ENCODE data around the gene LYPD6B. TPM values are rescaled to one million over a fixed set of nuclear protein-coding genes. Genes with fewer than 3 reads are reported as not detected.

Gene LYPD6B
- total RNA-seq, 4 donors from 2014 or later: 0.49 to 0.54 TPM; not detected in 2

DNA sequence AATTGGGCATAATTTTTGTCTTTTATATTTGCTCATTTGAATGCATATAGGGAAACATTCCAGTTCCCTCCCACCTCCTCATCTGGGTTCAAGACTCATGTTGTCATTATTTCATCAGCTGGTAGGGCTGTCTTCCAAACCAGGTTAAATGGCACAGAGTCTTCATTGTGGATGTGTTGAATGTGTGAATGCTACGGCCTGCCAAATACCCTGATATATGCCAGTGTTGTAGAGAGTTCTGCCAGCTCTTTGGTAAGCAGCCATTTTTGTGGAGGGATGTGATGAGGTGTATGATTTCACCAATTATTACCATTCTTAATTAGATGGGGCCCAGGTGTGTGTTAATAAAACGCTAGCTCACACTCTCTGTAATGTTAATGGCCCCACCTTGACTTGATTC, 121.7 kb downstream of the LYPD6B start:
- no peaks in the 10 kb centered on the region for H3K4me1 ChIP-seq
- H3K4me3 ChIP-seq: no peak overlapping the region
- H3K36me3 ChIP-seq: no peaks in the 10 kb centered on the region
- peaks cover 0 to 12% (median 0%) of the 10 kb centered on the region in 3 donors for H3K9me3 ChIP-seq
- 77 to 100% methylated on average over 1 to 2 of the region's 2 CpGs for WGBS, 2 donors (ENCODE audit: low coverage in 1 of 2)
- ATAC-seq: no peak
- no peak for TF ChIP-seq EP300 (IDR thresholded peaks at IDR 0.05)
- no peak for TF ChIP-seq POLR2AphosphoS5 (IDR thresholded peaks at IDR 0.05)
- TF ChIP-seq, protein P1, sequence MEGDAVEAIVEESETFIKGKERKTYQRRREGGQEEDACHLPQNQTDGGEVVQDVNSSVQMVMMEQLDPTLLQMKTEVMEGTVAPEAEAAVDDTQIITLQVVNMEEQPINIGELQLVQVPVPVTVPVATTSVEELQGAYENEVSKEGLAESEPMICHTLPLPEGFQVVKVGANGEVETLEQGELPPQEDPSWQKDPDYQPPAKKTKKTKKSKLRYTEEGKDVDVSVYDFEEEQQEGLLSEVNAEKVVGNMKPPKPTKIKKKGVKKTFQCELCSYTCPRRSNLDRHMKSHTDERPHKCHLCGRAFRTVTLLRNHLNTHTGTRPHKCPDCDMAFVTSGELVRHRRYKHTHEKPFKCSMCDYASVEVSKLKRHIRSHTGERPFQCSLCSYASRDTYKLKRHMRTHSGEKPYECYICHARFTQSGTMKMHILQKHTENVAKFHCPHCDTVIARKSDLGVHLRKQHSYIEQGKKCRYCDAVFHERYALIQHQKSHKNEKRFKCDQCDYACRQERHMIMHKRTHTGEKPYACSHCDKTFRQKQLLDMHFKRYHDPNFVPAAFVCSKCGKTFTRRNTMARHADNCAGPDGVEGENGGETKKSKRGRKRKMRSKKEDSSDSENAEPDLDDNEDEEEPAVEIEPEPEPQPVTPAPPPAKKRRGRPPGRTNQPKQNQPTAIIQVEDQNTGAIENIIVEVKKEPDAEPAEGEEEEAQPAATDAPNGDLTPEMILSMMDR (IDR thresholded peaks at IDR 0.05): no peak
- no peak for TF ChIP-seq POLR2A (IDR thresholded peaks at IDR 0.05)
- H3K27me3 ChIP-seq: no peaks in the 10 kb centered on the region
- no peak overlapping the region for H3K27ac ChIP-seq

DNA sequence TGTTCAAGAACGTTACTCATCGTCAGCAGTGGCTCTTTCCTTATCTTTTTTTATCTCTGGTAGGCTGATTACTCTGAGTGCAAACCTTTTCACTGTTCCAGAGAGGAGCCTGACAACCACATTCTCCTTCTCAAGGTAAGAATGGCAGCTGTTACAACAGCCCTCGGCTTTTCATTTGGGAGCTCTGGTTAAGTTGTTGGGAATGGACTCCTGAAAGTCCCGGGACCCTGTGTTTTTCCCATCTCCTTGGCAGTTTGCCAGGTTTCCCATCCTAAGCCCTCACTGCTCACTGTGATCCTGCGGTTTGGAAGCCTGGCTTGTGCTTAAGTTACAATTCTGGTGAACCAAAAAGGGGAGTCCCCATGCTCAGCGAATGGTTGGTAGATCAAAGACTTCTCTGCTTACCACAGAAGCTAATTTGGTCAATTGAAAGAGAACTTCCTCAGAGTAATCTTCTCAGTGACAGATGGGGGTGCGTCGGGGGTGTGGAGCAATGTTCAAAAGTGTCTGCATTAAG, 122.3 kb downstream of the LYPD6B start:
- no peak overlapping the region for H3K27ac ChIP-seq
- H3K27me3 ChIP-seq: no peaks in the 10 kb centered on the region
- no peak for ATAC-seq
- peaks cover 0 to 16% (median 0%) of the 10 kb centered on the region in 3 donors for H3K9me3 ChIP-seq
- TF ChIP-seq, protein P1 (IDR thresholded peaks at IDR 0.05): no peak
- TF ChIP-seq POLR2AphosphoS5 (IDR thresholded peaks at IDR 0.05) (no peak), EP300 (IDR thresholded peaks at IDR 0.05) (no peak), POLR2A (IDR thresholded peaks at IDR 0.05) (no peak)
- 53 to 87% methylated on average over 4 to 6 of the region's 8 CpGs for WGBS, 2 donors (ENCODE audit: low coverage in 1 of 2)
- H3K4me1 ChIP-seq: no peaks in the 10 kb centered on the region
- no peak overlapping the region for H3K4me3 ChIP-seq
- H3K36me3 ChIP-seq: no peaks in the 10 kb centered on the region

DNA sequence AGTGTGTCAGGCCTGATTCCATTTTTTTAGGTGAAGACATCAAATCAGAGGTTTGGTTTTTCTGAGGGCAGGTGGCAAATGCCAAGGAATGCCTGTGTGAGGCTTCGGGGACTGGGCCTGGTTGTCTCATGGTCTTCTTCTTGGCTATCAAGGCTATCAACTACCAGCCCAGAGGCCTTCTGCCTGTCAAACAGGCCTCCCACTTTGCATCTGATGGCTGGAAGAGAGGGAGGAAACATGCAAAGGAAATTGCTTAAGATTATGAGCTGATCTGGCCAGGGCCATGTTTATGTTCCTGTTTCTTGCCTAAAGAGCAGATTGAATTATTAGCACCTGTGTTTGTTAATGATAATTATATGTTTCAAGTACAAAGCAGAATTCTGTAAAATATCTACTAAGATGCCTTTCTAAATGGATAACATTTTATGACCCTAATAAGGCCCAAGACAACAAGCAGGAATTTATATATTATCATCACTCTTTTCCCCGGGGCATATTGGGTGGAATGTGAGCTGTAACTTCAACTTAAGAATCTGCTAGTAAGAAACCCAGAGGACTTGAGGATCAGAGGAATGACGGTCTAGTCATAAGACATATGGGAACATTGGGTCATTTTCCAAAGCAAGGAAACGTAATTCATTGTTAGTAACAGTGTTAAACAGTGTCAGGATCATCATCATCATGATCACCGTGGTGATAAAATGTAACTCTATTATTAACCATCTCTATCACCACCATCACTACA, 123.2 kb downstream of the LYPD6B start:
- Histone ChIP-seq H3K36me3 (no peaks in the 10 kb centered on the region), H3K9me3 (peaks cover 0 to 16% (median 0%) of the 10 kb centered on the region in 3 donors), H3K4me3 (no peak overlapping the region), H3K4me1 (no peaks in the 10 kb centered on the region), H3K27me3 (no peaks in the 10 kb centered on the region), H3K27ac (no peak overlapping the region)
- TF ChIP-seq, protein P1 (IDR thresholded peaks at IDR 0.05): no peak
- TF ChIP-seq EP300 (IDR thresholded peaks at IDR 0.05) (no peak), POLR2AphosphoS5 (IDR thresholded peaks at IDR 0.05) (no peak), POLR2A (IDR thresholded peaks at IDR 0.05) (no peak)
- ATAC-seq: no peak
- WGBS, 2 donors (ENCODE audit: low coverage in 1 of 2): 56 to 68% methylated on average over 4 to 5 of the region's 5 CpGs

DNA sequence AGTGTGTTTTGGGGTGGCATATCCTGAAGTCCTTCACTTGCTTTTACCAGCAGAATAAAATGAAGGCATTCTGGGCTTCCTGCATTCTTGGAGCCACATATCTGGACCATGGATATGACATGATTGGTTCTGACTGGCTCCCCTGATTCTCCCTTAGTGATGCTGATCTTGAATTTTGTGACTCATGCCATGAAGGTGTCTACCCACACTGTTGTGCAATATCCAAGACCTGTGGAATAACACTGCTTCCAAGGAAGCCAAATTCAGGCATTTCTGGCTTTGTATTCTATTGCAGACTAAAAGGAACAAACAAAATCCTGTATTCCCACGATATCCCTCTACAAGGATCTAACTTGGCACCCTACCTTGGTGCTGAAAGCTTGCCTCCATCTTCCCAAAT, 125.8 kb downstream of the LYPD6B start:
- 77 to 88% methylated on average over 1 of the region's 1 CpG for WGBS, 2 donors (ENCODE audit: low coverage in 1 of 2)
- no peak for ATAC-seq
- TF ChIP-seq EP300 (IDR thresholded peaks at IDR 0.05) (no peak), POLR2AphosphoS5 (IDR thresholded peaks at IDR 0.05) (no peak), POLR2A (IDR thresholded peaks at IDR 0.05) (no peak)
- TF ChIP-seq, protein P1 (IDR thresholded peaks at IDR 0.05): no peak
- Histone ChIP-seq H3K9me3 (peaks cover 0 to 16% (median 0%) of the 10 kb centered on the region in 3 donors), H3K27me3 (no peaks in the 10 kb centered on the region), H3K4me3 (no peak overlapping the region), H3K27ac (no peak overlapping the region), H3K36me3 (no peaks in the 10 kb centered on the region), H3K4me1 (no peaks in the 10 kb centered on the region)

DNA sequence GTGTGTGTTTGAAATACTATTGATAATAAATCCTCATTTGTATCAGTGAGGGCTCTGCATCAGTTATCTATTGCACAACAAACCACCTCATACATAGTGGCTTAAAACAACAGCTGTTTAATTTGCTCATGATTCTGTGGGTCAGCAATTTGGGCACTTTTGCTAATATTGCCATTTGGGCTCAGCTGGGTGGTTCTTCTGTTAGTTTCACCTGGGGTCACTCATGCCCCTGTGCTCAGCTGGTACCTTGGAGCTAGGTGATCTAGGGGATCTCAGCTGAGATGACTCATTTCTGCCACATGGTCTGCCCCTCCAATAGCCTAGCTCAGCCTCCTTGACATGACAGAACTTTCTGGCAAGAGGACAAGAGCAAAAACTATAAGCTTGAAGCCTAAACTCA, 126.3 kb downstream of the LYPD6B start:
- ATAC-seq: no peak
- peaks cover 0 to 16% (median 0%) of the 10 kb centered on the region in 3 donors for H3K9me3 ChIP-seq
- TF ChIP-seq POLR2AphosphoS5 (IDR thresholded peaks at IDR 0.05): no peak
- TF ChIP-seq EP300 (IDR thresholded peaks at IDR 0.05): no peak
- no peak for TF ChIP-seq POLR2A (IDR thresholded peaks at IDR 0.05)
- TF ChIP-seq, protein P1 (IDR thresholded peaks at IDR 0.05): no peak
- H3K4me3 ChIP-seq: no peak overlapping the region
- H3K27me3 ChIP-seq: no peaks in the 10 kb centered on the region
- no peaks in the 10 kb centered on the region for H3K4me1 ChIP-seq
- H3K36me3 ChIP-seq: no peaks in the 10 kb centered on the region
- H3K27ac ChIP-seq: no peak overlapping the region

All from gastroesophageal sphincter (tissue), 4 donors.